Mucosa of rectum (tissue), 2 donors: Measurements from ENCODE around the gene PALMD.

Experiments
- H3K27ac ChIP-seq, 2 donors: one replicate each; pipeline ENCODE4 v1.7.0; 2013; ENCODE audit warnings: inconsistent platforms in 2 of 2, low read depth in 2 of 2, low read length in 2 of 2
- H3K27me3 ChIP-seq, 2 donors: one replicate each; pipeline ENCODE4 v1.7.0; 2013; ENCODE audit warnings: low read length in 2 of 2; ENCODE audit not compliant: control insufficient read depth in 2 of 2, insufficient read depth in 2 of 2
- H3K36me3 ChIP-seq, 2 donors: one replicate each; pipeline ENCODE4 v1.7.0; 2013; ENCODE audit warnings: low read length in 2 of 2; ENCODE audit not compliant: control insufficient read depth in 2 of 2, insufficient read depth in 2 of 2
- H3K4me1 ChIP-seq, 2 donors: one replicate each; pipeline ENCODE4 v1.7.0; 2013; ENCODE audit warnings: low read length in 2 of 2, mild to moderate bottlenecking in 1 of 2; ENCODE audit not compliant: control insufficient read depth in 2 of 2, insufficient read depth in 2 of 2
- H3K4me3 ChIP-seq, 2 donors: one replicate each; pipeline ENCODE4 v1.7.0; 2013; ENCODE audit warnings: low read length in 2 of 2
- H3K9ac ChIP-seq, 2 donors: one replicate each; pipeline ENCODE4 v1.7.0; 2013; ENCODE audit warnings: low read length in 2 of 2, low read depth in 1 of 2, mild to moderate bottlenecking in 1 of 2
- H3K9me3 ChIP-seq, 2 donors: one replicate each; pipeline ENCODE4 v1.7.0; 2013; ENCODE audit warnings: low read length in 2 of 2; ENCODE audit not compliant: control insufficient read depth in 2 of 2
- donor health status: healthy.
- donor health status: Normal muscosa, but diverticular disease.

Gene PALMD

GRCh38 chr1:99607590-99607989 lies 38.3 kb upstream of the PALMD start:
- Histone ChIP-seq H3K4me3 (no peak overlapping the region), H3K27ac (no peak overlapping the region), H3K4me1 (no peaks in the 10 kb centered on the region), H3K36me3 (no peaks in the 10 kb centered on the region), H3K27me3 (no peaks in the 10 kb centered on the region), H3K9me3 (no peaks in the 10 kb centered on the region), H3K9ac (no peak overlapping the region)

GRCh38 chr1:99608058-99608457 lies 37.9 kb upstream of the PALMD start:
- Histone ChIP-seq H3K9ac (no peak overlapping the region), H3K4me1 (no peaks in the 10 kb centered on the region), H3K36me3 (no peaks in the 10 kb centered on the region), H3K27ac (no peak overlapping the region), H3K27me3 (no peaks in the 10 kb centered on the region), H3K4me3 (no peak overlapping the region), H3K9me3 (no peaks in the 10 kb centered on the region)

- Histone ChIP-seq H3K9ac (no peak overlapping the region), H3K4me1 (no peaks in the 10 kb centered on the region), H3K9me3 (no peaks in the 10 kb centered on the region), H3K27ac (no peak overlapping the region), H3K27me3 (no peaks in the 10 kb centered on the region), H3K36me3 (no peaks in the 10 kb centered on the region), H3K4me3 (no peak overlapping the region)
Measured at GRCh38 chr1:99613716-99614115, 32.2 kb upstream of the PALMD start.

GRCh38 chr1:99614728-99615127 lies 31.2 kb upstream of the PALMD start:
- H3K4me1 ChIP-seq, result no peaks in the 10 kb centered on the region
- H3K9ac ChIP-seq, result no peak overlapping the region
- no peaks in the 10 kb centered on the region for H3K36me3 ChIP-seq
- no peak overlapping the region for H3K4me3 ChIP-seq
- H3K27me3 ChIP-seq, result no peaks in the 10 kb centered on the region
- no peak overlapping the region for H3K27ac ChIP-seq
- H3K9me3 ChIP-seq, result no peaks in the 10 kb centered on the region

GRCh38 chr1:99619583-99619982 lies 26.3 kb upstream of the PALMD start:
- H3K9ac ChIP-seq, result no peak overlapping the region
- no peak overlapping the region for H3K27ac ChIP-seq
- no peaks in the 10 kb centered on the region for H3K36me3 ChIP-seq

GRCh38 chr1:99621340-99621901 lies 24.5 kb upstream of the PALMD start:
- Histone ChIP-seq H3K9me3 (no peaks in the 10 kb centered on the region), H3K36me3 (no peaks in the 10 kb centered on the region), H3K27me3 (no peaks in the 10 kb centered on the region), H3K4me1 (no peaks in the 10 kb centered on the region), H3K9ac (no peak overlapping the region), H3K4me3 (no peak overlapping the region), H3K27ac (no peak overlapping the region)

More at GRCh38 chr1:99619583-99619982, 26.3 kb upstream of the PALMD start:
- Histone ChIP-seq H3K27me3 (no peaks in the 10 kb centered on the region), H3K4me1 (no peaks in the 10 kb centered on the region), H3K9me3 (no peaks in the 10 kb centered on the region), H3K4me3 (no peak overlapping the region)

GRCh38 chr1:99622702-99623347 lies 23.1 kb upstream of the PALMD start:
- no peaks in the 10 kb centered on the region for H3K4me1 ChIP-seq

GRCh38 chr1:99623554-99623953 lies 22.4 kb upstream of the PALMD start:
- Histone ChIP-seq H3K27ac (no peak overlapping the region), H3K4me3 (no peak overlapping the region), H3K27me3 (no peaks in the 10 kb centered on the region), H3K9me3 (no peaks in the 10 kb centered on the region), H3K36me3 (no peaks in the 10 kb centered on the region), H3K4me1 (no peaks in the 10 kb centered on the region), H3K9ac (no peak overlapping the region)

More at GRCh38 chr1:99622702-99623347, 23.1 kb upstream of the PALMD start:
- no peaks in the 10 kb centered on the region for H3K36me3 ChIP-seq
- H3K27me3 ChIP-seq, result no peaks in the 10 kb centered on the region
- H3K4me3 ChIP-seq, result no peak overlapping the region
- H3K9ac ChIP-seq, result no peak overlapping the region
- no peaks in the 10 kb centered on the region for H3K9me3 ChIP-seq
- no peak overlapping the region for H3K27ac ChIP-seq

GRCh38 chr1:99627615-99628014 lies 18.3 kb upstream of the PALMD start:
- no peak overlapping the region for H3K27ac ChIP-seq
- no peak overlapping the region for H3K9ac ChIP-seq

GRCh38 chr1:99629164-99629563 lies 16.7 kb upstream of the PALMD start:
- Histone ChIP-seq H3K4me3 (no peak overlapping the region), H3K4me1 (no peaks in the 10 kb centered on the region), H3K27me3 (no peaks in the 10 kb centered on the region), H3K9me3 (no peaks in the 10 kb centered on the region), H3K9ac (no peak overlapping the region), H3K36me3 (no peaks in the 10 kb centered on the region), H3K27ac (no peak overlapping the region)

More at GRCh38 chr1:99627615-99628014, 18.3 kb upstream of the PALMD start:
- H3K36me3 ChIP-seq, result no peaks in the 10 kb centered on the region
- H3K27me3 ChIP-seq, result no peaks in the 10 kb centered on the region
- H3K9me3 ChIP-seq, result no peaks in the 10 kb centered on the region
- no peaks in the 10 kb centered on the region for H3K4me1 ChIP-seq
- H3K4me3 ChIP-seq, result no peak overlapping the region
